GM12872 (cell line): Measurements from ENCODE around the gene NSG1.

ENCODE experiments used
- TF ChIP-seq, protein P1 (sequence below): IDR thresholded peaks from 3 replicates; pipeline ENCODE4 v1.5.1; 2011; ENCODE audit warnings: low read depth, mild to moderate bottlenecking, low read length, moderate library complexity; ENCODE audit not compliant: insufficient read depth

The NSG1 gene

DNA sequence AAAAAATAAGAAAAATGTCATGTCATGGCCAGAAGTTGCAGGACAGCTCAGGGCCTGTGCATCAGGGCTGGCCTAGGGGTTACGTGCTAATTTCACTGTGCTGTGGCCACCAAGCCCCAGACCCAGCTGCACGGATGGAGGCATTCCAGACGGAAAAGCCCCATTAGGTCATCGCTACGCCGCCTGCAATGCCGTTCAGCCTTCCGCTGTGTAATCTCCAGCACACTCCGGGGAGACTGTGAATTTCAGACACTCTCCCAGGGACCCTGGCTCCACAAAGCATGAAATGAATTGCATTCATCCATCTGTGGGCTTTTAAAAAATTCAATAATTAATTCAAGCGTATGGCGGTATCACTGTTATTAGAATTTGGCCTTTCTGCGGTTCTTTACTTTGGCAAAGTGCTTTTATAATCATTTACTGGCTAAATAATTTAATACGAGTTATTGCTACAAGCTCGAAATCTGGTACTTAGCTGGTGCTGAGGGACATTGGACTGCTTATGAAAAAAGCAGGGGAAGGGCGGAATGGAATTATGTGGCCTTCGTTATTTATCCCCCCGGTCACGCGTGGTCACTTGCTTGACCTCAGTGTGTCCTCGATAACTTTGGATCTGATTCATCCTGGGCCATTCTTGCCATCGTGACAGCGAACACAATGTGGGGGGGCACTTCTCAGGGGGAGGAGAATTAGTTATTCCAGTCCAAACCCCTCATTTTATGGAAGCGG, 9.0 kb upstream of the NSG1 start:
- TF ChIP-seq, protein P1, sequence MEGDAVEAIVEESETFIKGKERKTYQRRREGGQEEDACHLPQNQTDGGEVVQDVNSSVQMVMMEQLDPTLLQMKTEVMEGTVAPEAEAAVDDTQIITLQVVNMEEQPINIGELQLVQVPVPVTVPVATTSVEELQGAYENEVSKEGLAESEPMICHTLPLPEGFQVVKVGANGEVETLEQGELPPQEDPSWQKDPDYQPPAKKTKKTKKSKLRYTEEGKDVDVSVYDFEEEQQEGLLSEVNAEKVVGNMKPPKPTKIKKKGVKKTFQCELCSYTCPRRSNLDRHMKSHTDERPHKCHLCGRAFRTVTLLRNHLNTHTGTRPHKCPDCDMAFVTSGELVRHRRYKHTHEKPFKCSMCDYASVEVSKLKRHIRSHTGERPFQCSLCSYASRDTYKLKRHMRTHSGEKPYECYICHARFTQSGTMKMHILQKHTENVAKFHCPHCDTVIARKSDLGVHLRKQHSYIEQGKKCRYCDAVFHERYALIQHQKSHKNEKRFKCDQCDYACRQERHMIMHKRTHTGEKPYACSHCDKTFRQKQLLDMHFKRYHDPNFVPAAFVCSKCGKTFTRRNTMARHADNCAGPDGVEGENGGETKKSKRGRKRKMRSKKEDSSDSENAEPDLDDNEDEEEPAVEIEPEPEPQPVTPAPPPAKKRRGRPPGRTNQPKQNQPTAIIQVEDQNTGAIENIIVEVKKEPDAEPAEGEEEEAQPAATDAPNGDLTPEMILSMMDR: no peak

DNA sequence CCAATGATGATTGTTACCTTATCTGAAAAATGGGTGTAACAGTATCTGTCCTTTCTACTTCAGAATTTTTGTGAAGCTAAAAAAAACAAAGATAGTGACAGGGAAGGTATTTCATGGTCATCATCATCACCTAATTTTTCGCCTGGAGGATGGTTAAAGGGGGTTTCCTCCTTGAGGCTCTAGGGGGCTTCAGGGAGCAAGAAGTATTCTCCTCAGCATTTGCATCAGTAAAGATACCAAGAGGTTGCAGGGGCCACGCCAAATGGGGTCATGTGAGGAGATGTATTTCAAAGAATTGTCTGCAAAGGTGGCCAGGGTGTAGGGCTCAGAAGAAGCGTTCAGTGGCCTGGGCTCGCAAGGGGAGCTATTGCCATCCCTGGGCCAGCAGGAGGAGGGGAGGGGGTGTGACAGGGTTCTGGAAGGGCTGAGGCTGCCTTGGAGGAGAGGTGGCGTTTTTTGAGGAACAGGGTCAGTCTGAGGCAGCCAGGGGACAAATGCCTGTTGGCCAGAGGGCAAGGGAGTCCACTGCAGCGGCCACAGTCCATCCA, 7.3 kb upstream of the NSG1 start:
- TF ChIP-seq, protein P1: no peak

DNA sequence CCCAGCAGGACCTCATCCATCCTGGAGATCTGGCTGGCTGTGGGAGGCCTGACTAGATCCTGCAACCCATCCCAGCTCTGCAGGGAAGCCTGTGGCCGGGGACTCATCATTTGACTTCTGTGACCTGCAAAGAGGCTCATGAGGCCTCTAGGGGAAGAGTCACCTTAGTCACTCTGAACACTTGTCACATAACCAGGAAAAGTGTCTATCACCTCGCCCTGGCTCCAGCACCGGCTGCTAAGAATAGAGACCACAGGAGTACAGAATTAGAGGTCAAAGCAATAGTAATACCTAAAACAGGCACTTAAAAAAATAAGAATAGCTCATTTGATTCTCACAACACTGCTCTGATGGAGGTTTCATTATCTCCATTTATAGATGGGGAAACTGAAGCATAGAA, 3.8 kb upstream of the NSG1 start:
- TF ChIP-seq, protein P1: no peak

DNA sequence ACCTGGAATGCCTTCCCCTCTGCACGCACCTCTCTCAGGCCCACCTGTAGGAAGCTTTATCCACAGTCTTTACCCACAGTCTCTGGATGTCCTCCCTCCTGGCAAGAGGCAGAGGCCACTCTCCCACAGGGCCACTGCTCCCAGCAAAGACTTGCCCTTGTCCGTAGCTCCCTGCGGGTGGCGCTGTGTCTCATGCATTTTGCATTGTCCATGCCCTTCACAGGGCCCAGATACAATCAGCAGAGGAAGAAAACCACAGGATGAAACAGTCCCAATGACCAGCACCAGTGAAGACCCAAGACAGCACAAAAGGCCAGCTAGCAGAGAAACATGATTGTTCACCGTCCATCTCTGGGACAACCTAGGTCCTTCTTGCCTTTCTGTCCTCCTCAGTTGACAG, 2.1 kb upstream of the NSG1 start:
- TF ChIP-seq, protein P1: peak; percentile 58; the same call in 2 of the 3 replicates

DNA sequence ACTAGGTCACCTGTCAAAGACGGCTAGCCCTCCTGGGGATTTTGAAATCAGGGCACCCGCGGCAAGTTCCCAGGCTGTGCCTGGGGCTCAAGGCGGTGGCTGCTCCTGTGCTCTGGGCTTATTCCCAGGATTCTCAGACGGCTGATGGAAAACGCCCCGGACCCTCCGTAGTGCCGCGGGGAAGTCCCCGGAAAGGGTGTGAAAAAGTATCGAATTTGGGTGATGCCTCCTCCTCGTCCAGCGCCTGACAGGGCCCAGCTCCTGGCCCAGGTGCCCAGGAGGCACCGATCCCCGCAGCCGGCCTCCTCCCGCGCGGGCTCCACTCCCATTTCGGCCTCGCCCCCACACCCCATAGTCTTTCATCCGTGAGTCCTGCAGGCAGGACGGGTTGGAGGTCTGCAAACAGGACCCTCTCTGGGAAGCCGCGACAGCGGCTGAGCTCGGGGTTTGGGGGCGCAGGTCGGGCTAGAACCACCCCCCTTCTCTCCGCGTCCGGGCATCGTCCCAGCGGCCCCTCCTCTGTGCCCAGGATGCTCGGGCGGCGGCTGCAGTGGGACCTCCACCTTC, 1.1 kb upstream of the NSG1 start:
- TF ChIP-seq, protein P1: no peak

DNA sequence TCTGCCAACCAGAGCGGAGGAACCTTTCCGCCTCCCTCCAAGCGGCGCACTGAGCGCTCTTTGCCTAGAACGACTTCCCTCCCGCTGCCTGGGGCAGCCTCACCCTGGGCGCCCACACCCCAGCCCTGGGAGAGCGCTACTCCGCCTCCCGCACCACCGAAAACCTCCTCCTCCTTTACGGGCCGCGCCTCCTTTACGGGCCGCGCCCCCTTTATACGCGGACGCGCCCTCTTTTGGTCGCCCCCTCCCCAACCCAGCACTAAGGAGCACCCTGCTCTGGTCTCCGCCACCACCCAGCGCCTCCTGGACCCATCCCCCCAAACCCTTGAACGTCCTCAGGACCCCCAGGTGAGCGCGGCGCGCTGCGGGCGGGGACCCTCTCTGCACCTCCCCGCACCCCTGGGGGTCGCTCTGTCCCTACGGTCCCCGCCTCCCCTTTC, 586 bp upstream of the NSG1 start:
- TF ChIP-seq, protein P1: no peak

DNA sequence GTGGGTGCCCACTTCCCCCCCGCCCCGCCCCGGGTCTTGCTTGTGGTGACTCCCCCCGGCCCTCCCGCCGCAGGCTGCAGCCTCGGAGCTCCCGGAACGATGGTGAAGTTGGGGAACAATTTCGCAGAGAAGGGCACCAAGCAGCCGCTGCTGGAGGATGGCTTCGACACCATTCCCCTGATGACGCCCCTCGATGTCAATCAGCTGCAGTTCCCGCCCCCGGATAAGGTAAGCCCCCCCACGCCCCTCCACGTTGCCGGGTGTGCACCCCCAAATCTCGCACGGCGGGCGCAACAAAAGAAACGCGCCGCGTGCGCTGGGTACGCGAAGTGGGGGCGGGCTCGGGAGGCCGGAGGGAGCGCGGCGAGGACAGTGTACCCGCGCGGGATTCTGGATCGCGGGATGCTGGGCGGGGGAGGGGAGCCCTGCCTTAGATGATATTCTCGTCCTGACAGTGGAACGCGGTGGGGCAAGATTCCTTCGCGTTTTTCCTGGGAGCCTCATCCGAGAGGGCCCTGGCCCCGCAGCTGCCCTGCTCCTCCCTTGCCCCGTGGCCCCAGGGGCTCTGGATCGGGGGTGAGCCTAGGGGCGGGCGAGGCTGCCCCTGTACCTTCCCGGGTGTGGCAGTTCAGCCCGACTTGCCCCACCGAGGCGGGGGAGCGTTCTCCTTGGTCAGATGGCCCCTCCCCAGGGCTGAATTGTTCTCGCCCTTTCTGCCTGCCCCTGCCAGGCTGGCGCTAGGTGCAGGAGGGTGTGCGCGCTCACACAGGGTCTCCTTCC, 819 bp downstream of the NSG1 start:
- TF ChIP-seq, protein P1: no peak
